ENCODE data around the gene NUP37.

NUP37 gene

GRCh38 chr12:102024765-102025164 lies 95.1 kb downstream of the NUP37 start:
- DNase-seq: no peak

- no peak for DNase-seq
Observed at GRCh38 chr12:102023343-102023930, 96.5 kb downstream of the NUP37 start.
